Measurements from ENCODE around the gene PRIM1.

DNA sequence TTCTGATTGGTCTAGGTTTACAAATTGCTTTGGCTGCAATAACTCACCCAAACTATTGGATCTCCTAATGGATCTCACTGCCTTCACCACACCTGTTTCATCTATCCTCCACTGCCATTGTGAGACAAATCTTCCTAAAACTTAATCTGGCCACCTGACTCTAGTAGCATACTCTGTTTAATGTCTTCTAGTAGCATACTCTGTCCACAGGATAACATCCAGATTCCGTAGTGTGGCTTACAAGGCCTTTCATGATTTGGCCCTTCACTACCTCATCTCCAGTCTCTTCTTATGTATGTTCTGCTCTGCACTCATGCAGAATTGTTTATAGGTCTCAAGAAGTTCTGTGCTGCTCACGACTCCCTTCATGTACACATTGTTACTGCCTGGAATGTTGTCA lies 21.0 kb upstream of the PRIM1 start:
- no peak for TF ChIP-seq BHLHE40 (IDR thresholded peaks at IDR 0.05; ENCODE audit: low read depth, low read length)
- TF ChIP-seq, protein P1, sequence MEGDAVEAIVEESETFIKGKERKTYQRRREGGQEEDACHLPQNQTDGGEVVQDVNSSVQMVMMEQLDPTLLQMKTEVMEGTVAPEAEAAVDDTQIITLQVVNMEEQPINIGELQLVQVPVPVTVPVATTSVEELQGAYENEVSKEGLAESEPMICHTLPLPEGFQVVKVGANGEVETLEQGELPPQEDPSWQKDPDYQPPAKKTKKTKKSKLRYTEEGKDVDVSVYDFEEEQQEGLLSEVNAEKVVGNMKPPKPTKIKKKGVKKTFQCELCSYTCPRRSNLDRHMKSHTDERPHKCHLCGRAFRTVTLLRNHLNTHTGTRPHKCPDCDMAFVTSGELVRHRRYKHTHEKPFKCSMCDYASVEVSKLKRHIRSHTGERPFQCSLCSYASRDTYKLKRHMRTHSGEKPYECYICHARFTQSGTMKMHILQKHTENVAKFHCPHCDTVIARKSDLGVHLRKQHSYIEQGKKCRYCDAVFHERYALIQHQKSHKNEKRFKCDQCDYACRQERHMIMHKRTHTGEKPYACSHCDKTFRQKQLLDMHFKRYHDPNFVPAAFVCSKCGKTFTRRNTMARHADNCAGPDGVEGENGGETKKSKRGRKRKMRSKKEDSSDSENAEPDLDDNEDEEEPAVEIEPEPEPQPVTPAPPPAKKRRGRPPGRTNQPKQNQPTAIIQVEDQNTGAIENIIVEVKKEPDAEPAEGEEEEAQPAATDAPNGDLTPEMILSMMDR (conservative IDR thresholded peaks at IDR 0.05; ENCODE audit: low read depth, low read length): no peak
- no peak for TF ChIP-seq USF2 (IDR thresholded peaks at IDR 0.05; ENCODE audit: low read depth, low read length)
- TF ChIP-seq POLR2A (IDR thresholded peaks at IDR 0.05; ENCODE audit: low read depth, low read length): no peak
- no peak for TF ChIP-seq ELK1 (IDR thresholded peaks at IDR 0.05; ENCODE audit: borderline replicate concordance, low read depth, low read length)
- no peak for TF ChIP-seq RAD21 (IDR thresholded peaks at IDR 0.05; ENCODE audit: low read length)
- TF ChIP-seq CHD1 (IDR thresholded peaks at IDR 0.05; ENCODE audit: low read depth, low read length): no peak
- TF ChIP-seq RFX5 (IDR thresholded peaks at IDR 0.05; ENCODE audit: low read depth, low read length): no peak
- TF ChIP-seq MAFK (IDR thresholded peaks at IDR 0.05; ENCODE audit: low read depth, low read length): no peak
- TF ChIP-seq RCOR1 (IDR thresholded peaks at IDR 0.05; ENCODE audit: insufficient replicate concordance, low read length): no peak

Data from IMR-90 (cell line).